Measurements from ENCODE around the gene SULT2A1. TPM values are rescaled to one million over a fixed set of nuclear protein-coding genes. Genes with fewer than 3 reads are reported as not detected.

Gene SULT2A1
- total RNA-seq, 3 donors from 2014 or later, result not detected

GRCh38 chr19:47854459-47854858 lies 31.7 kb downstream of the SULT2A1 start:
- Histone ChIP-seq H3K9me3 (no peaks in the 10 kb centered on the region), H3K36me3 (no peaks in the 10 kb centered on the region), H3K27me3 (peaks cover 0 to 25% of the 10 kb centered on the region in 2 donors), H3K4me1 (no peaks in the 10 kb centered on the region), H3K4me3 (no peak overlapping the region), H3K27ac (no peak overlapping the region)
- TF ChIP-seq, protein P1, sequence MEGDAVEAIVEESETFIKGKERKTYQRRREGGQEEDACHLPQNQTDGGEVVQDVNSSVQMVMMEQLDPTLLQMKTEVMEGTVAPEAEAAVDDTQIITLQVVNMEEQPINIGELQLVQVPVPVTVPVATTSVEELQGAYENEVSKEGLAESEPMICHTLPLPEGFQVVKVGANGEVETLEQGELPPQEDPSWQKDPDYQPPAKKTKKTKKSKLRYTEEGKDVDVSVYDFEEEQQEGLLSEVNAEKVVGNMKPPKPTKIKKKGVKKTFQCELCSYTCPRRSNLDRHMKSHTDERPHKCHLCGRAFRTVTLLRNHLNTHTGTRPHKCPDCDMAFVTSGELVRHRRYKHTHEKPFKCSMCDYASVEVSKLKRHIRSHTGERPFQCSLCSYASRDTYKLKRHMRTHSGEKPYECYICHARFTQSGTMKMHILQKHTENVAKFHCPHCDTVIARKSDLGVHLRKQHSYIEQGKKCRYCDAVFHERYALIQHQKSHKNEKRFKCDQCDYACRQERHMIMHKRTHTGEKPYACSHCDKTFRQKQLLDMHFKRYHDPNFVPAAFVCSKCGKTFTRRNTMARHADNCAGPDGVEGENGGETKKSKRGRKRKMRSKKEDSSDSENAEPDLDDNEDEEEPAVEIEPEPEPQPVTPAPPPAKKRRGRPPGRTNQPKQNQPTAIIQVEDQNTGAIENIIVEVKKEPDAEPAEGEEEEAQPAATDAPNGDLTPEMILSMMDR (IDR thresholded peaks at IDR 0.05), result no peak
- no peak for TF ChIP-seq POLR2AphosphoS5 (IDR thresholded peaks at IDR 0.05)
- TF ChIP-seq POLR2A (IDR thresholded peaks at IDR 0.05), result no peak
- intact Hi-C loops (cut with DNase I; ENCODE audit: low total_unique reads), result no loop called here
- DNase-seq (ENCODE audit: low spot score in 2 of 2), result no peak

- TF ChIP-seq POLR2AphosphoS5 (IDR thresholded peaks at IDR 0.05), result no peak
- TF ChIP-seq, protein P1 (IDR thresholded peaks at IDR 0.05), result no peak
- no peak for TF ChIP-seq POLR2A (IDR thresholded peaks at IDR 0.05)
- intact Hi-C loops (cut with DNase I; ENCODE audit: low total_unique reads), result no loop called here
- Histone ChIP-seq H3K27ac (no peak overlapping the region), H3K36me3 (no peaks in the 10 kb centered on the region), H3K4me1 (no peaks in the 10 kb centered on the region), H3K4me3 (no peak overlapping the region), H3K27me3 (peaks cover 0 to 37% of the 10 kb centered on the region in 2 donors), H3K9me3 (no peaks in the 10 kb centered on the region)
- DNase-seq (ENCODE audit: low spot score in 2 of 2), result peak in 1 of 2 donors; percentile 31
Observed at GRCh38 chr19:47853003-47853402, 33.1 kb downstream of the SULT2A1 start.

DNA sequence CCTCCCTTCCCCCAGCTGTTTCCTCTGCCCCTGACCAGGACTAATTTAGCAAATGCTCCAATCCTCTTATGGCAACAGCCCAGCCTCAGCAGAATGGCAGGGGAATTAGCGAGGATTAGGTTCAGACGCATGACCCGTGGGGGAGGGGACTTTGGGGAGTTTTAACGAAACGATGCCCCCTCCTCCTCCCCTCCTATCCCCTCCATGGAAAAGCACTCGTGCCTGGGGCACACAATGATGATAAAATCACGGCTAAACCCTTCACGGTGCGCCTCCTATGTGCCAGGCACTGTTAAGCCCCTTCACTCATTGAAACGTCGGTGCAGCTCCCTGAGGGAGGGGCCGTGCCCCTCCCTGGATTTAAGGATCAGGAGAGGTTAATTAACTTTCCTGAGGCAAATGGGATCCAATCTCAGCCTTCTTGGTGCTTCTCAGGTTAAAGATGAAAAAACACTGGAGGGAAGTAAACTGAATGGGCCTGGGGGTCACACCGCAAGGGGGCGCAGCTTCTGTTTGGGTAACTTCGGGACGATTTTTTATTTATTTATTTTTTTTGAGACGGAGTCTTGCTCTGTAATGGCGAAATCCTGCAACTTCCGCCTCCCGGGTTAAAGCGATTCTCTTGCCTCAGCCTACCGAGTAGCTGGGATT lies 37.2 kb downstream of the SULT2A1 start:
- TF ChIP-seq POLR2AphosphoS5 (IDR thresholded peaks at IDR 0.05), result no peak
- TF ChIP-seq, protein P1 (IDR thresholded peaks at IDR 0.05), result no peak
- no peak for TF ChIP-seq POLR2A (IDR thresholded peaks at IDR 0.05)
- no peaks in the 10 kb centered on the region for H3K9me3 ChIP-seq
- no peaks in the 10 kb centered on the region for H3K4me1 ChIP-seq
- H3K27ac ChIP-seq, result no peak overlapping the region
- H3K36me3 ChIP-seq, result no peaks in the 10 kb centered on the region
- no peak overlapping the region for H3K4me3 ChIP-seq
- intact Hi-C loops (cut with DNase I; ENCODE audit: low total_unique reads), result no loop called here
- DNase-seq (ENCODE audit: low spot score in 2 of 2), result no peak
- H3K27me3 ChIP-seq, result peaks cover 0 to 37% of the 10 kb centered on the region in 2 donors

- Histone ChIP-seq H3K27me3 (peaks cover 0 to 31% of the 10 kb centered on the region in 2 donors), H3K36me3 (no peaks in the 10 kb centered on the region), H3K4me1 (no peaks in the 10 kb centered on the region), H3K9me3 (no peaks in the 10 kb centered on the region), H3K4me3 (no peak overlapping the region), H3K27ac (no peak overlapping the region)
- intact Hi-C loops (cut with DNase I; ENCODE audit: low total_unique reads), result no loop called here
- TF ChIP-seq POLR2AphosphoS5 (IDR thresholded peaks at IDR 0.05), result no peak
- TF ChIP-seq, protein P1 (IDR thresholded peaks at IDR 0.05), result no peak
- TF ChIP-seq POLR2A (IDR thresholded peaks at IDR 0.05), result no peak
- DNase-seq (ENCODE audit: low spot score in 2 of 2), result no peak
Observed at GRCh38 chr19:47848425-47848822, 37.7 kb downstream of the SULT2A1 start.

DNA sequence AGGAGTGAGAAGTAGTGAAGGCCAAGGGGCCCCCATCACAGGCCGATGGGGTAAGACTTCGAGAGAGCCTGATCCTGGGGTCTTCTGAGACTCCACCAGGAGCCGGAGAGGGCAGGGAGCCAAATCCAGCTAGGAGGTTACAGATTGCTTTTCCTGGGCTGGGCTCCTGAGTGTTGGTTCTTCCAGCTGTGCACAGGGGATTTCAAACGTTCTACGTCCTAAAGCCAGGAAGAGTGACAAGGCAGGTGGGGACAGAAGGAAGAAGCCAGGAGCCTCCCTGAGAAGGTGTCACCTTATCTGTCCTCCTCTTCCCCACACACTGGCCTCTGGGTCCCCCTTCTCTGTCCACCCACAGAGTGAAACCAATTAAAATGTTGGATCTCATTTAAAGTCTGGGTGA lies 43.2 kb downstream of the SULT2A1 start:
- intact Hi-C loops (cut with DNase I; ENCODE audit: low total_unique reads), result no loop called here
- TF ChIP-seq POLR2A (IDR thresholded peaks at IDR 0.05), result no peak
- TF ChIP-seq, protein P1 (IDR thresholded peaks at IDR 0.05), result no peak
- TF ChIP-seq POLR2AphosphoS5 (IDR thresholded peaks at IDR 0.05), result no peak
- Histone ChIP-seq H3K36me3 (no peaks in the 10 kb centered on the region), H3K27ac (no peak overlapping the region), H3K4me1 (no peaks in the 10 kb centered on the region), H3K27me3 (peaks cover 0 to 8% of the 10 kb centered on the region in 2 donors), H3K9me3 (no peaks in the 10 kb centered on the region), H3K4me3 (no peak overlapping the region)
- no peak for DNase-seq (ENCODE audit: low spot score in 2 of 2)

Data from breast epithelium (tissue), 4 donors.